HS-5 (cell line): ENCODE data around the gene DAZAP1.

ENCODE experiments used
- DNase-seq: peaks from one replicate; pipeline ENCODE4 v3.0.0-alpha.2; 2012; ENCODE audit warnings: low read depth

The DAZAP1 gene

DNA sequence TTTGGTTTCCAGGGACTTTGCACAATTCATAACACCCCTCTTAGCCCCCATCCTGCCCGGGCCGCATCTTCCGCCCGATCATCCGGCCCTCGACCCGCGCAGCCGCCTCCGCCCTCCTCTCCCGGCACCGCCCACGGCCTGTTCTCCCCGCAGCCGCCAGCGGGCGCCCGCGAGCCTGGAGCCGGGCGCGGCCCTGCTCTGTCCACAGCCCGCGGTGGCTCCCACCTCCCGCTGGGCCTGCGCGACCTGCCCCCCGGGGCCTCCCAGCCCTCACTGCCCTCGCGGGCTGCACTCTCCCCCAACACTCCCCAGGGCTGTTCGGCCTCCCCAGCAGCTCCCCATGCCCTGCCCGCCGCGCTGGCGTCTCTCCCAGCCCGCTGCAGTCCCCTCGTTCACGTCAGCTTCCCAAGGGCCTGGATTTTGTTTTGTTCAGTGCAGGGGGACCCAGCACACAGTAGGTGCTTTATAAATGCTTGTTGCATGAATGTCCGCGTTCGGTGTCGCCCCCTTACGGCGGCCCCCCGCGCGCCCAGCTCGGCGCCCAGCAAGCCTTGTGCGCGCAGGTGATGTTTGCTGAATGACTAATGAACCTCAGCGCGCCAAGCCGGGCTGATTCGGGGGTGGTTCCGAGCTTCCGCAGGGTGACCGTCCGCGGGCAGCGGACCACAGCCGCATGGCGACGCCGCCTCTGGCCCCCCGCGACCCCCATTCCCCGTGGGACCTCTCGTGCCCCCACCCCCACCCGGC is 38.0 kb downstream of the DAZAP1 start:
- DNase-seq, result no peak

DNA sequence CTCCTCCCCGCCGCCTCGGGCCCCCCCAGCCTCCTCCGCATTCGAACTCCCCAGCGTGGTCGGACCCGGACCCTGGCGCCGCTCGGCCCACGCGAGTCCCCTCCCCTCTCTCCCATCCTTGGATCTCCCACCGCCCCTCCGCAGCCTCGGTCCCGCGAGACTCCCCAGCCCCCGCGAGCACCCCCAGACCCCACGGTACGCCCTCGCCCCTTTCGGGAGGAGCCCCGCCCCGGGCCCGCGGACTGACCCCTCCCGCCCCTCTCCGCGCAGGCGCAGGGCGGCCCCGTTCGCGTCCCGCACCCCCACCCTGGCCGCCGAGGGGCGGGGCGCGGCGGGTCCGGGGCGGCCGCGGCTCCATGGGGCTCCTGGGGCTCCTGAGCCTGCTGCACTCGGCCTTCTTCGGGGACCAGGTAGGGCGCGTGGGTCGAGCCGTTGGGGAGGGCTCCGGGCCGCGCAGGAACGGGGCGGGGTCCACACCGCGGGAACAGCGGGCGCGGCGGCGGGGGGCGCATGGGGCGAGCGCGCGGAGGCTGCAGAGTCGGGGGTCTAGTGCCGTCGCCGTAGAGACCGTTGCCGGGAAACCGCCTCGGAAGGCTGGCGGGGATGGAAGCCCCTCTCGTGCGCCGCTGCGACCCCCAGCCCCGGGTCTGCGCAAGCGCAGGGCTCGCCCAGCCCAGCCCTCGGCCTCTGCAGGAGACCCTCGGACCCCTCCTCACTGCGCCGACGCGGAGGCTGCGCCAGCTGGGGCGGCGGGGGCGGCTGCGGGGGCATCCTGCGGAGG is 38.7 kb downstream of the DAZAP1 start:
- DNase-seq, result no peak

DNA sequence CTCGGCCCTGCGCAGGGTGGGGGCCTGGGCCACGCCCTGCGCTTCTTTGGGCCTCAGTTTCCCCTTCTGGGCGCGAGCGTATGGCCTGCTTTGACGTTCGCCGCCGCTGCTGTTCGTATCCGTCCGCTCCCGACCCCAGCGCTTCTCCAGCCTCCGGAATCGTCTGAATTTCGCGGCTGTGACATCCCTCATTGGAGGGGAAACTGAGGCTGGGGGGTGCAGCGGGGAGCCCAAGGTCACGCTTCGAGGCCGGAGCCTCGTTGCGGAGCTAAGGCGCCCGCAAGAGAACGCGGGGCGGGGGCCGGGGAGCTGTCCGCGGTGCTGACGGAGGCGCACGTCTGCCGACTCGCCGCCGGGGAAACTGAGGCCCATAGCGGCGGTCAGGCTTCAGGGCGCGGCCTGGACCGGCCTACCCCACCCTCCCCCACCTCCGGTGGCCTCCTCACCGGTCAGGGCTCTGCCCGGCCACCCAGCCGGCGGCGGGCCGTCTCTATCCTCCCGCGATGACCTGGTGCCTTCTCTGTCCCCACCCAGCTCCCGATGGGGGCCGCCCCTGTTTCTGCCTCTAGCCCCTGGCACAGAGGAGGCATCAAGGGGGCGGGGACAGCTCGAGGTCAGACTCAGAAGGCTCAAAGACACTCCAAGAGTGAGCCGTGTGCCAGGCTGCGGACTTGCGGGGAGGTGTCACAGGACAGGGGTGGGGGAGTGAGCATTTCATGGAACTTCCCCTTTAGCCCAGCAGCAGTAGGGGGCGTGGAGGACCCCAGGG is 39.5 kb downstream of the DAZAP1 start:
- no peak for DNase-seq

DNA sequence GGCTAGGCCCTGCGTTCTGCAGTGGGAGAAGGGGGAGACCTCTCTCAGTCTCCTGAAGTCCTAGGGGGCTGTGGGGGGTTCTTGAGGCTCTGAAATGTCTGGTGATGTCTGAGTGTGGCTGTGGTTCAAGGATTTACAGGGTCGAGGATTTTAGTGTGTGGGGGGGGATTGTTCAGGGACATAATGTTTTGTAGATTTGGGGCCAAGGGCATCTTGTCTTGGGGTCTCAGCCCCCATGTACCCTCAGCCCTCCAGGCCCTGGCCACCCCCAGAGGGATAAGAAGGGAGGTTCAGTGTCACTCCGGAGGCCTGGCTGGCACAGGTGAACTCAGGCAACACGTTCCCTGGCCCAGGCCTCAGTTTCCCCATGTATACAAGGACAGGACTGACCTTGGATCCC is 40.1 kb downstream of the DAZAP1 start:
- DNase-seq, result no peak

DNA sequence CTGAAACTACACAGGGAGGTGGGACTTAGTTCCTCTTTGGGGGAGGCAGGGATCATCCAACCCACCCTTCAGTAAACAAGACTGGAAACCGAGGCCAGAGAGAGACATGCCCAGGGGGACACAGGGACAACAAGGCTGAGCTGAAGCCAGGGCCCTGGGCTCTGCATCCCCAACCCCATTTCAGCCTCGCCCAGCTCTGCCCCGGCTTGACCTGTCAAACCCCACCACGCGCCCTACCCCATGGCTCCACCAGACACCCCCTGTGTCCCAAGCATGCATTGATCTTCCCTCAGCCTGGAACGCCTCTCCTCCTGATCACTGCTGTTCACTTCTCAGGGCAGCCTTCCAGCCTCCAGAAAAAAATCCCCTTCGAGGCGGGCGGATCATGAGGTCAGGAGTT is 40.6 kb downstream of the DAZAP1 start:
- DNase-seq, result no peak

DNA sequence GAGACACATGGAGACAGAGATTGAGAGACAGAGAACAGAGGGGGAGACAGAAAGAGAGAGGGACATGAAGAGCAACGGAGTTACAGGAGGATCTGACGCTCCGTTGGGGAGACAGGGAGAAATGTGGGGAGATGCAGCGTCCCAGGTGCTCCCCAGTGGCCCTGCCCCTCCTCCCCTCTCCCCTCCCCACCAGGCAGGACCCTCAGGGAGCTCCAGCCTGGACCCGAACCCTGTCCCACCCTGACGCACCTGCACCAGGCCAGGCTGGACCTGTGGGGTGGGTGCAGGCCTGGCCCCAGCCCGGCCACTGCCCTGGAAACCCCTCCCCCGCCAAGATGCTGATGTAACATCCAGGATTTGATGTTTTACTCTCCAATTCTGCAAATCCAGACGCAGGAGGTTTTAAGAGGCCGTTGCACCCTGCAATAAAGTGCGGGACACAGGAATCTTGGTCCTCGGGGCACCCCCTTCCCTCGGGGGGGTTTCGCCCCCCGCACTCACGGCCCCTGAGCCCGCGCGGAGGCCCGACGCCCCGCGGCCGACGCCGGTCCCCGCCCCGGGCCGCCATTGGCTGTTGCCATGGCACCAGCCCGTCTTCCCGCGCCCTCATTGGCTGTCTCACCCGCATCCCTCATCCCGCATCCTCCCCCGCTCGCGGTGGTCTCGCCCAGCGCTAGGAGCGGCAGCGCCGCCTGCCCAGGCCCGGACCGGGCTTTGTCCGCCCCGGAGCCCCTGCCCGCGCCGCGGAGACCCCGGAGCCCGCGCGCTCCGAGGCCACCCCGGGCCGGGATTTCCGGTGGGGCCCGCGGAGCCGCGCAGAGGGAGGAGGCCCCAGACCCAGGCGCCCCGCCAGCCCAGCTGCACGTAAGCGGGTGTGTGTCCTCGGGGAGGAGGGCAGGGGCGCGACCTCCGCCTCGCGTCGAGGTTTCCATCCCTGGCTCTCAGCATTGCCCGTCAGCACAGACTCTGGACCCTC is 42.4 kb downstream of the DAZAP1 start, which contains the start of gene APC2:
APC2 (plus strand) TSS at position 655 of the 976 bp plus-strand sequence. CDS start 2,881 bp downstream, outside the sequence.
- no peak for DNase-seq

GRCh38 chr19:1450735-1451731 is 43.6 kb downstream of the DAZAP1 start:
- DNase-seq, result no peak

DNA sequence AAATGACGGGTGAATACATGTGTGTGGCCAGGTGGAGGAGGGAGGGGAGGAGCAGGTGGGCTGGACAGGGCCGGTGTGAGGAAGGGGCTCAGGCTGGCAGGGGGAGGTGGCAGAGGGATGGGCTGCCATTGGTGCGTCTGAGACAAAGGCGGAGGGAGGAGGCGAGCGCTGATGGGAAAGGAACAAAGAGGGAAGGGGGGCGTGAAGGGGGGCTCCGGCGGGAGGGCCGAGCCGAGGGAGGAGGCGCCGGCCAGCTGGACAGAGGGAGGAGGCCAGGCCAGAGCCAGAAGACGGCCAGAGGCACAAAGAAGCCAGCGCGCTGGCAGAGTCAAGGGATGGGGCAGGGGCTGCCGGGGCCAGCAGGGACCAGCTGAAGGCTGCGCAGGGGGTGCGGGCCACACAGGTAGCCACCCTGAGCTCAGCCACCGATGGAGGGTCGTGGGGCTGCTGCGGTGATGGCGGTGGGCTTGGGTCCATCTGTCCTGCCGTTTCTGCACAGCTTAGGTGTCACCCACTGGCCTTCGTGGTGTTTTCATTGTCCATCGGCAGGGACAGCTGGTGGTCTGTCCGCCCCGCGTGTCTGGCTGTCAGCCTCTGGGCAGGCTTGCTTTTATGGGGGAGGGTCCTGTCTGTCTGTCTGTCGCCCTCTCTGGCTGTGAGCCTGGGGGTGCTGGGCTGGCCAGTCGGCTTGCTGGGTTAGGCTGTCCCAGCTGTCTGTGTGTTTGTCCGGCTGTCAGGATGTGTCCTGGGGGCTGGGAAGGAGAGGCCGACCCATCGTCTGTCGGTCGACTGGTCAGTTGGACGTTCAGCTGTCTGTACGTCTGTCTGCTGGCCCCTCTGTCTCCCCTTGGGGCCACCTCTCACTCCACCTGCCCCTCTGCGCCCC is 44.8 kb downstream of the DAZAP1 start:
- no peak for DNase-seq

DNA sequence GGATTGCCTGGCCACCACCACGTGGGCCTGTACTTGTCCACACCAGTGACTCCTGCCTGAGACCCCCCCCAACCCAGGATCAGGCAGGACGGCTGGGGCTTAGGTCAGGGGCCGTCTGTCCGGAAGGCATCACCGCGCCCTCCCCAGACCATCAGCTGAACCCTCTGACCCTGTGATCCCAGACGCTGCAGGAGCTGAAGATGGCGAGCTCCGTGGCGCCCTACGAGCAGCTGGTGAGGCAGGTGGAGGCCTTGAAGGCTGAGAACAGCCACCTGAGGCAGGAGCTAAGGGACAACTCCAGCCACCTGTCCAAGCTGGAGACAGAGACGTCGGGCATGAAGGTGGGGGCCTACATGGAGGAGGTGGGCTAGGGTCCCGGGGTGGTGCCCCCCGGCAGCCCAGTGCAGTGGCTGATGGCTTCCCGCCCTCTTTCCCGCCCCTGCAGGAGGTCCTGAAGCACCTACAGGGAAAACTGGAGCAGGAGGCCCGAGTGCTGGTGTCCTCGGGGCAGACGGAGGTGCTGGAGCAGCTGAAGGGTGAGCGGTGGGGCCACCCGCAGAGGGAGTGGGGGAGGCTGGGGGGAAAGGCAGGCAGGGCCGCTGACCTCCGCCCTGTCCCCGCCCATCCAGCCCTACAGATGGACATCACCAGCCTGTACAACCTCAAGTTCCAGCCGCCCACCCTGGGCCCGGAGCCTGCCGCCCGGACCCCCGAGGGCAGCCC is 45.6 kb downstream of the DAZAP1 start:
- DNase-seq, result no peak

DNA sequence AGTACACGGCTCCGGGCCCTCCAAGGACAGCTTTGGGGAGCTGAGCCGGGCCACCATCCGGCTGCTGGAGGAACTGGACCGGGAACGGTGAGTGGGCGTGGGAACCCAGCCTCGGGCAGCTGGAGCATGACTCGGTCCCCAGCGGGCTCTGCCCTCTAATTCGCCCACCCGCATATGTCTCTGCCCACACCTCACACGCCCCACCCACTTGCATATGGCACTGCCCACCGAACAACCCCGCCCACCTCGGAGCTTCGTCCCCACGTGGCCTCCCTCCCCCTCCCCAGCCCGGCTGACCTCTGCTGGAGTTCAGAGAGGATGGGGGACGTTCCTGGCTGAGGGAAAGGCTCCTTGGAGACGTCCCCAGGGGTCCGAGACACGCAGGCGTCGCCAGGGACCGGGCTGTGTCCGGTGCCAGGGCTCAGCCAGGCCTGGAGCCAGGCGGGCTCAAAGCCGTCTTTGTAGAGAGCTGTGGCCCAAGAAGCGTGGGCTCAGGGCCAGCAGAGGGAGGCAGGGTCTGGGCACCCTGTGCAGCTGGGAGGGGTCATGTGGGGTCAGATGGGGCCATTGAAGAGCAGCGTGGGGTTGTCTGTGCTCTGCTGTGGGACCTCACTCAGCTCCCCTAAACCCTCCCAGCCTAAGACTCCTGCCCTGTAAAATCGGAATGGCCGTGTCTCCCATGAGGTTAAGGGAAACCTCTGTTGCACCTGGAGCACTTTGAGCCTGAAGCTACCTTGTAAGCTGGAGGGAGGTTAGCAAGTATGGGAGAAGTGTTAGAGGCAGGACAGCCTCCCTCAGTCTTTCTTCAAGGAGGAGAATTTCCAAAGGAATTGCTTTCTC is 46.4 kb downstream of the DAZAP1 start:
- DNase-seq, result no peak

- no peak for DNase-seq
Measured at GRCh38 chr19:1455002-1455335, 47.6 kb downstream of the DAZAP1 start.

DNA sequence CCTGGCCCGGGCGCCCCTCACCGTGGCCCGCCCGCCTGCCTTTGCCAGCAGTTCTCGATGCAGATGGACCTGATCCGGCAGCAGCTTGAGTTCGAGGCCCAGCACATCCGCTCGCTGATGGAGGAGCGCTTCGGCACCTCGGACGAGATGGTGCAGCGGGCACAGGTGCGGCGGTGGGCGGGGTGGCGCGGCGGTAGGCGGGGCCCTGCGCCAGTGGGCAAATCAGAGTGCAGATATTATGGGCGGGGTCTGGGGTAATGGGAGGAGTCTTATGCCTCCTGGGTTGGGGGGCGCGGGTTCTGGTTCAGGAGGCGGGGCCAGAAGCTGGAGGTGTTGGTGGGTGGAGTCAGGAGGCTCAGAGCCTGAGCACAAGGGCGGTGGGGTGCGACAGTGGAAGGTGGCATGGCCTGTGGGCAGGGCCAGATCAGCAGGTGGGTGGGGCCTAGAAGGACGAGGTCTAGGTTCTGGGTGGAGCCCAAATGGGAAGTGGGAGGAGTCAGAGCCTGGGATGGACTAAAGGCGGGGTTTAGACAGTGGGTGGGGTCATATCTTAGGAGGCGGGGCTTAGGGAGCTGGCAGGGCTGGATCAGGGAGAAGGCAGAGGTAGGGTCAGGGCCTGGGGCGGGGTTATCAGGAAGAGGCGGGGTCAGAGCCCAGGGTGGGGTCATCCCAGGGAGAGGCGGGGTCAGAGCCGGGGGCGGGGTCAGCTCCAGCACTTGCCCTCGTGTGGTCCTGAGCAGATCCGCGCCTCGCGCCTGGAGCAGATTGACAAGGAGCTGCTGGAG is 48.1 kb downstream of the DAZAP1 start:
- DNase-seq, result no peak

DNA sequence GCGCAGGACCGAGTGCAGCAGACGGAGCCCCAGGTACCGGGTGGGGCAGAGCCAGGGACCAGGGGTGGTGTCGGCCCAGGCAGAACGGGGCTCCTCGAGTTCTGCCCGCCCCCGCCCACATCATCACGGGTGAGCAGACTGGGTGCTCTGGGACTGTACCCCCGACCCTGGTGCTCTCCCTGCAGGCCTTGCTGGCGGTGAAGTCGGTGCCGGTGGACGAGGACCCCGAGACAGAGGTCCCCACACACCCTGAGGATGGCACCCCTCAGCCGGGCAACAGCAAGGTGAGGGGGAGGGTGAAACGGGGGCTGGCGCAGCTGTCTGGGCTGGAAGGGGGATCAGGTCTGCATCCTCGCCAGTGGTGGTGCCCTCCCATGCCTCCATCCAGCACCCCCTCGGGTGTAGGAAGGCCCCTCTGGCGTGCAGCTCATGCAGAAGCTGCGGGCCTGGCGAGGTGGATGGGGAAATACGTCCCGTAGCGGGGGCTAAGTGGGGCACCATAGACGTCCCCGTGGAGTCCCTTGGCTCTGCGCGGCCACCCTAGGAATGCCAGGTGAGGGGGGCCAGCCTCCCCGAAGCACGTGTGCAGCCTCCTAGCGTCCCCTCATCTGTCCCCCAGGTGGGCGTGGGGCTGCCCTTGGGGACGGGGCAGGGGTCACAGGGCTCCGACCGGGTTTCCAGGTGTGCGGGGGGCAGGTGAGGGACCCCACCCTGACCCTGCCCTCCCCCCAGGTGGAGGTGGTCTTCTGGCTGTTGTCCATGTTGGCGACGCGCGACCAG is 48.9 kb downstream of the DAZAP1 start:
- DNase-seq, result no peak

DNA sequence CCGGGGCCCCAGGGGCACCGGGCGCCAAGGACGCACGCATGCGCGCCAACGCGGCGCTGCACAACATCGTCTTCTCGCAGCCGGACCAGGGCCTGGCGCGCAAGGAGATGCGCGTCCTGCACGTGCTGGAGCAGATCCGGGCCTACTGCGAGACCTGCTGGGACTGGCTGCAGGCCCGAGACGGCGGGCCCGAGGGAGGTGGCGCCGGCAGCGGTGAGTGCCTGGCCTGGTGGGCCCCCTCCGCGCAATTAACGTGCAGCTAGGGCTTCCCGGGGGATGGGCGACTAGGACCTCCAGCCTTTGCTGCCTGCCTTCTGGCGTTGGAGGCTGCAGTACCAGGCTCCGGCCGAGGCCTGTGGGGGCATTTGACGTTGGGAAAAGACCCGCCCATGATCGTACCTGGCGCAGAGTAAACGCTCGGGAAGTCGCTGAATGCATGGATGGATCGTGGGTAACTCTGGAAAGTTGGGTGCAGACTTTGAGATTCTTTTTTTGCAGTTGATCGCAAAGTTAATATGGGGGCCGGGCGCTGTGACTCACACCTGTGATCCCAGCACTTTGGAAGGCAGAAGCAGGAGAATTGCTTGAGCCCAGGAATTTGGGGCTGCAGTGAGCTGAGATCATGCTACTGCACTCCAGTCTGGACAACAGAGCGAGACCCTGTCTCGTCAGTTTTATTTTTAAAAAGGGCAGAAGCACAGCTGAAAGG is 49.8 kb downstream of the DAZAP1 start:
- no peak for DNase-seq

GRCh38 chr19:1457892-1458291 is 50.5 kb downstream of the DAZAP1 start:
- DNase-seq, result no peak
